ENCODE measurements around the gene PFDN6. TPM values are rescaled to one million over a fixed set of nuclear protein-coding genes. Genes with fewer than 3 reads are reported as not detected.

The PFDN6 gene
- total RNA-seq, 1 experiment from 2014 or later = 85.8 TPM

DNA sequence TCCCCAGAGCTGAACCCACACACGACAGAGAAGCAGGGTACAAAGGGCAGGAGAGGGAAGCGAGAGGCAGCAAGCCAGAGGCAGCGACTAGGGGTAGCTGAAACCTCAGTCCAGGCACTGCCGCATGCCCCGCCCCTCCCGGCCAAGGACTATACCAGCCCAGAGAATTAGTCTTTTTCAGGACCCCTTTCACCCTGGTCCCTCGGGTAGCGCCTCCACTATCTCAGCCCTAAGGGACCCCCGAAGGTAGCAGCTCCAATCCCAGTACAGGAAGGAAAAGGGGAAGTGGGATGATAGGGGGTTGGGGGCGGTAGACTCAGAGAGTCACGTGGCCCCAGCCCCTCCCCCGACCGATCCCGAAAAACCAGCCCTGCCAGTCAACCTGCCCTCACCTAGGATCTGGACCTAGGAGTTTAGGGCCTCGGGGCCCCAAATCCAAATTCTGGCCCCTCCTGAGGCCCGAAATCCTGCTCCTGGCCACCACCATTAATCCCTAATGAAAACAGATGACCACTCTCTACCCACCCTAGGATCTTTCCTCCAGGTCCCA lies 8.1 kb downstream of the PFDN6 start:
- H2BK12ac ChIP-seq (ENCODE audit: insufficient read length, low read depth, low read length) = no peak overlapping the region
- H3K27me3 ChIP-seq (ENCODE audit: insufficient read depth, low read length) = no peaks in the 10 kb centered on the region
- no peak overlapping the region for H3K56ac ChIP-seq (ENCODE audit: insufficient read length, low read depth, low read length)
- H3K14ac ChIP-seq (ENCODE audit: insufficient read depth, low read length) = peak overlapping the region; percentile 75; the same call in 1 of the 2 replicates
- no peak overlapping the region for H3T11ph ChIP-seq (ENCODE audit: low read length)
- no peaks in the 10 kb centered on the region for H4K20me1 ChIP-seq (ENCODE audit: control insufficient read depth, insufficient read depth, insufficient read length)
- TF ChIP-seq, protein P1, sequence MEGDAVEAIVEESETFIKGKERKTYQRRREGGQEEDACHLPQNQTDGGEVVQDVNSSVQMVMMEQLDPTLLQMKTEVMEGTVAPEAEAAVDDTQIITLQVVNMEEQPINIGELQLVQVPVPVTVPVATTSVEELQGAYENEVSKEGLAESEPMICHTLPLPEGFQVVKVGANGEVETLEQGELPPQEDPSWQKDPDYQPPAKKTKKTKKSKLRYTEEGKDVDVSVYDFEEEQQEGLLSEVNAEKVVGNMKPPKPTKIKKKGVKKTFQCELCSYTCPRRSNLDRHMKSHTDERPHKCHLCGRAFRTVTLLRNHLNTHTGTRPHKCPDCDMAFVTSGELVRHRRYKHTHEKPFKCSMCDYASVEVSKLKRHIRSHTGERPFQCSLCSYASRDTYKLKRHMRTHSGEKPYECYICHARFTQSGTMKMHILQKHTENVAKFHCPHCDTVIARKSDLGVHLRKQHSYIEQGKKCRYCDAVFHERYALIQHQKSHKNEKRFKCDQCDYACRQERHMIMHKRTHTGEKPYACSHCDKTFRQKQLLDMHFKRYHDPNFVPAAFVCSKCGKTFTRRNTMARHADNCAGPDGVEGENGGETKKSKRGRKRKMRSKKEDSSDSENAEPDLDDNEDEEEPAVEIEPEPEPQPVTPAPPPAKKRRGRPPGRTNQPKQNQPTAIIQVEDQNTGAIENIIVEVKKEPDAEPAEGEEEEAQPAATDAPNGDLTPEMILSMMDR (conservative IDR thresholded peaks at IDR 0.05) = no peak
- no peaks in the 10 kb centered on the region for H3K9me3 Mint-ChIP-seq
- no peak overlapping the region for H2BK20ac ChIP-seq (ENCODE audit: low read depth, low read length, poor library complexity, severe bottlenecking)
- peaks cover 22% of the 10 kb centered on the region for H3K23me2 ChIP-seq (ENCODE audit: insufficient read length, low read depth, low read length, poor library complexity, severe bottlenecking)
- H3K27ac ChIP-seq (ENCODE audit: insufficient read length, low read depth, low read length) = no peak overlapping the region
- peak overlapping the region; percentile 34 for H3K9ac ChIP-seq (ENCODE audit: extremely low read depth, insufficient read length, low read length)
- H3K23ac ChIP-seq (ENCODE audit: insufficient read length, low read depth, low read length) = no peak overlapping the region
- H4K8ac ChIP-seq (replicated peaks; ENCODE audit: insufficient read length, low read depth, low read length) = no peak overlapping the region
- H2BK5ac ChIP-seq (ENCODE audit: insufficient read length, low read length) = no peak overlapping the region
- no peak overlapping the region for H4K5ac ChIP-seq (ENCODE audit: insufficient read length, low read depth, low read length)
- H3K9me3 ChIP-seq (ENCODE audit: control insufficient read depth, low read depth, low read length) = no peaks in the 10 kb centered on the region
- no peaks in the 10 kb centered on the region for H3K4me1 ChIP-seq (ENCODE audit: insufficient read depth, low read length)
- H2BK15ac ChIP-seq (ENCODE audit: low read depth, low read length) = no peak overlapping the region
- H3K4ac ChIP-seq (ENCODE audit: low read depth, low read length) = no peak overlapping the region
- H3K4me3 Mint-ChIP-seq = peak overlapping the region; percentile 98 to 100
- H3K4me1 Mint-ChIP-seq = peaks cover 12 to 20% of the 10 kb centered on the region in 2 experiments
- peak overlapping the region; percentile 86 to 99 (median 96); a peak in 6 of 7 replicates for H3K27ac Mint-ChIP-seq
- peak; percentile 88 for DNase-seq
- H4K91ac ChIP-seq (ENCODE audit: insufficient read length, low read depth, low read length) = no peak overlapping the region
- H3K36me3 Mint-ChIP-seq (ENCODE audit: insufficient read depth in 1 of 3, low read depth in 3 of 3) = peaks cover 14 to 34% (median 32%) of the 10 kb centered on the region in 3 experiments
- H2BK120ac ChIP-seq (ENCODE audit: low read depth, low read length, poor library complexity, severe bottlenecking) = no peak overlapping the region
- peak overlapping the region; percentile 90 for H3K4me2 ChIP-seq (ENCODE audit: insufficient read depth, insufficient read length, low read length)
- peaks cover 3% of the 10 kb centered on the region; the same call in 1 of the 2 replicates for H3K79me2 ChIP-seq (ENCODE audit: insufficient read depth, low read length)
- no peaks in the 10 kb centered on the region for H3K27me3 Mint-ChIP-seq (ENCODE audit: low read depth)
- H2AK5ac ChIP-seq (ENCODE audit: insufficient read length, low read length) = no peak overlapping the region
- no peaks in the 10 kb centered on the region for H3K79me1 ChIP-seq (ENCODE audit: insufficient read depth, low read depth, low read length, poor library complexity, severe bottlenecking)
- peak overlapping the region; percentile 78 for H3K18ac ChIP-seq (ENCODE audit: insufficient read length, low read depth, low read length)
- WGBS (ENCODE audit: extremely low coverage, insufficient read length, low lambda C conversion rate) = no CpG with 5 or more reads among the region's 16 CpGs
- H2AFZ ChIP-seq (ENCODE audit: low read length) = peak overlapping the region; percentile 85

Measured in H9 (cell line).